Measurements from ENCODE around the gene DAB2.
"Not testable (repeated sequence)": the region's sequence is repeated elsewhere in the genome, so short reads cannot be mapped to it uniquely, and the experiment has no call there.

The DAB2 gene

DNA sequence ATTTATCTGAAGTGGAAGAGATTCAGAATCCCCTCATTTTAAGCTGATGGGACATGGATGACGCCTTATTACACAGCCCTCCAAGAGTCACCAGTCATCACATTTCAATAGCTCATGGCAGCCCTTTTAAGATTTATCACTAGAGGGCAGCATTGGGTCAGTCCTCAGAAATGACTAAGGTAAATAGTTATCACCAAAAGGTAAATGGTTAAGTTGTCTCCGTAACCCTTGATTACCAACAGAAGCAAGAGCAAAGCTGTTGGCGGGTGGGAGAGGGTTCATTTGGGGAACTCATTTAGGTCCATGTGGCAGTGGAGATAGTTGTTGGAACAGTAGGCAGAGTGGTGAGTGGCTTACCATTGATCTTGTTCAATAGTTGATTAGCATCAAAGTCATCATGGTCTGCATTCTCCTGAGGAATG lies 48.5 kb downstream of the DAB2 start:
- peak; percentile 55 for DNase-seq

DNA sequence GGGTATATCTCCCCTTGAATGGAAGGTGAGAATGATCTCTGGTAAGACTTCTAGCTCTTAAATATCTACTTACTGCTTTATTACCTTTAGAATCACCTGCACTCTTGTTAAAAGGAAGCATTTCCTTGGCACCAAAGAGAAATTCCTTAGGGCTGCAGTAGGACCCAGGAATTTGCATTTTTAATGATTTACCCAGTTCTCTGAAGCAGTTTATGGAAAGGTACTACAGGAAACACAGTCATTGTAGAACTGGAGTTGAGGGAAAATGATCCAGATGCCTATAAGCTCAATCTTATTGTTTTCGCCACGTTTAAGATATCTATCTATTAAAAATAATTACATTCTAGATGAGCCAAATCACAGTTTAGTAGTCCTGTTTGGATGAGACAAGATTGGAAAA lies 51.0 kb downstream of the DAB2 start:
- no peak for DNase-seq

DNA sequence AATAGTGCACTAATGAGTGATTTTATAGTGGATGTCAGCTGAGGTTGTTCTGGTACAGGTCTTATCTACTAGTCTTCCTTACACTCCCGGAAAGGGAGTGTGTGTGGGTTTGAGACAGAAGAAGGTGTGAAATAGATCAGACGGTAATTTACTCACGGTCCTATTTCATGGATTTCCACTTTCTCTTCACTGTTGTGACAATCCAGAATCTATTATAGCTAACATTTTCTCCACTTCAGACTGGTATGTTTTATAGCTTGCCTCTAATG lies 53.5 kb downstream of the DAB2 start:
- DNase-seq: no peak

DNA sequence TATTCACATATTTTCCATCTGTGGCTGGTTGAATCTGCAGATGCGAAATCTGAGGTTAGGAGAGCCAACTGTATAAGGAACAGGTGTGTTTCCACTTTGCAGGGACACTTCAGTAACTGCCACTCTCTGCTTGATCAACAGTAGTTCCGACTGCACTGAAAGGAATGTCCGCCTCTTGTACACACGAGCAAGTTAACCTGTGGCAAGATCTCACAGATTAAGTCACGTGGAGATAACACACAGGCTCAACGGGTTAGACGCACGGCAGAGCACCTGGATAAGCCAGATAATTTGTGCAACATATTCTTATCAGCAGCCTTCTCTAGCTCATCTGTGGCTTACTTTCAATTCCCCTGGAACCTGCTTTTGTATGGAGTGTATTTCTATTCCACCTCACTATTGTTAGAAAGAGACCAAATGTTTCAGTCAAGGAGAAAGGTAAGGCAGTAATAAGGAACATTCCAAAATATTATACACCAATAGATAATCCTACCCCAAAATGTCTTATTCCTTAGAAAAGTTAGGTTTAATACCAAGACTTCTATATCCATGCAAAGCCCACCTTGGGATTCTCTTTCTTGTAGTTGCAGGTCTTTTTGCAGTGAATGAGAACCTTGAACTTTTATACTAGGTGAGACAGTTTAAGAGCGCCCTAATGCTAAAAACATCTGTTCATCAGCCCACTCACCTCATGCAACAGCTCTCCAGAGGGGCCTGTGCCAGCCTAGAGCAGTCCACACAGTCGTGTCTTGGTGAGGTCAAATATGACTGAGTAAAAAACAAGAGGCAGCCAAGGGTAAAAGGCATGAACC lies 54.0 kb downstream of the DAB2 start:
- DNase-seq: no peak

DNA sequence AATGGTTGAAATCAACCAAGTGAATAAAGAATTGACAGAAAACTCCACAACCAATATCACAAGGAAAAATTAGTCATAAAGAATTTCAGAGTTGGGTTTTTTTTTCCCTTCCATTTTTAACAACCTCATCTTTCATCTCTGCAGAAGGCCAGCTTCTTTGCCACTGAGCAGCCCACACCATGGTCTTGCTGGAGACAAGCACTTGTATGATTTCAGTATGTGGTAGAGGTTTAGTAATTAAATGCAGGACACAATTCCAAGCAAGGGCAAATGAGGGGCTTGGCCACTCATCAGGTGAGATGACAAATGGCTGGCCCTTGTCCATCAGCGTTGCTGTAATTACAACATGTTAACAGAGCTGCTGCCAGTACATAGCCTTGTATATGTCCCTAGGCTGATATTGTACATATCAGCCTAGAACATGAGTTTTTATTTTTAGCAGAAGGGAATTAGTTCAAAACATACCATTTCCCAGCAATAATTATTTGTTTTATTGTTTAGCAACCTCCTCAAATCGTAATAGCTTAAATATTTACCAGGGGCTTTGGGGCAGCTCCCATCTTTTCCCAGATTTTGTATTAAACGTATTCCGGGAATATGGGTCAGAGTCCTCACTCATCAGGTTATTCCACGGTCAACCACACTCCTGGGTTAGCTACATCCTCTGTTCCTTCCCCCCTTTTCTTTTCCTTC lies 55.5 kb downstream of the DAB2 start:
- DNase-seq: peak; percentile 46

DNA sequence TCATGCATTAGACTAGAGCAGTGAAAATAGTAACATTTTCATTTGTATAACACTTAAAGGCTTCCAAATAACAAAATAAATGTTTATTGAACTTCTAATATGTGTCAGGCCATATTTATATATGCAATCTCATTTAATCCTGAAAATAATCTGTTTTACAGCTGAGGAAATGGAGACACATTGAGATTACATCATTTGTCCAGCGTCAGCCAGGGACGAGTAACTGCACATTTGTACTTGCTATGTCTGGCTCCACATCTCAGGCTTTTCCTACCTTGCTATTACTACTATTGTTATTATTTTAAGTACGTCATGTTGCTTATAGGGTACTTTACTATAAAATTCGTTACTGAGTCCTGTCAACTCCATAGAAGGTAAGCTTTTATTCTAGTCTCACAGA lies 56.7 kb downstream of the DAB2 start:
- no peak for DNase-seq

DNA sequence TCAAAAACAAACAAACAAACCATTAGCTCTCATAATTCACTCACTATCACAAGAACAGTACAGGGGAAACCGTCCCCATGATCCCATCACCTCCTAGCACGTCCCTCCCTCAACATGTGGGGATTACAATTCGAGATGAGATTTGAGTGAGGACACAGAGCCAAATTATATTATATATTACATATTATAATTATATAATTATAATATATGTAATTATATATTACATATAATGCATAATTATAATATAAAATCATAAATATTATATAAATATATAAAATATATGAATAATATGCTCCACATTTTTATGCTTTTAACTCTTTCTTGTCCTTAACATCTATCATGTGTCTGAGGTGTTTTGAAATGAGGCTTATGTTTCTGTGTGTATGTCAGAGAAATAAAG lies 57.1 kb downstream of the DAB2 start:
- no peak for DNase-seq

DNA sequence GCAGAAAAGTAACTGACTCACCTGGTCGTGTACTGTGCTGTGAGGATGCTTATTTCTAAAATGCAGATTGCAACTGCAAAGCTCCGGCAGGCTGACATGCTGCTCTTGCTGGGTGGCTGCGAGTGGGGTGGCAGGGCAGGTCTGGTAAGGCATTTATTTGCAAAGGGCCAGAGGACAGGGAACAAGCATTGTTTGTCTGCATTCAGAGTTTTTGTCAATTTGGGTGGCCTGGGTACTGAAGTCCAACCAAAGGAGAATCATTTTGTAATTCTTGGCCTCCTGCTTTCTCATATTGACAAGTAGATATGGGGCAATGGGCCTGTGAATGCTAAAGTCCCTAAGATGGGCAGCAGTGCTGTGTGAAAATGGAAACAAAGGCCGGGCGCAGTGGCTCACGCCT lies 60.4 kb downstream of the DAB2 start, which contains the start of gene C9:
TSS of gene C9 (minus strand) at position 129 of the 400 bp plus-strand sequence. CDS start at position 98, 31 bp downstream.
- DNase-seq: no peak

DNA sequence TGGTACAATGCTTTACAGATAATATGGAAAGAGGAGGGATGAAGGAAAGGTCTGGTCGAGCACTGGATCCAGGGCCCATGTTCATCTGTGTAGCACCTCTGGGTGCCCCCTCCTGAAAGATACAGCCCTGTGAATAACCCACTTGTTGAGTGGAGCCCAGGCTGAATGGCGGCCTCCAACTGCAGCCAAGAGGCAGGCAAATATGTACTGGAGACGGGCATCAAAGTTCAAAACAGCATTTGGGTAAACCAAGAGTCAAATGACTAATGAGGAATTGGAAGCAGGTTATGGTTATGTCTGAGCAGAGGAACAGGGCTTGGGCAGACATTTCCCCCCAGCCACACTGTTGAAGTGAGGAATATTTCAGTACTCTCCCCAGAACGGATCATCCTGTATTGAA lies 61.6 kb downstream of the DAB2 start:
- no peak for DNase-seq

DNA sequence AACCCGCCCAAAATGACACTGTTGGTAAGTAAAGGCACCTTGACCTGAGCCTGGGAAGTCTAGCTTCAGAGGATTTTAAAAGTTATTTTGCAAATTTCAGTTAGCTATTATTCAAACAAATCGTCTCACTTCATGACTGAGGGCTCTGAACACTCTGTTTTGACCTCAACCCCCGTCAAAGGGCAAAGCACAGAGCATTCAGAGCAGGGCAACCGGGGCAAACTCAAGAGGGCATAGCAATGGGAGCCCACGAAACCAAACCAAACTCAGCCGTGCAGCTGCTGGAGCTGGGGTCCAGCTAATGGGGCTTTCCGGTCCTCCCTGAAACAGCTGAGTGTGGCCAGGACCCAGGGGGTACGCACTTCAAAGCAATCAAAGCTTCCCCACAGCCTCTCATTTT lies 62.1 kb downstream of the DAB2 start:
- DNase-seq: no peak

DNA sequence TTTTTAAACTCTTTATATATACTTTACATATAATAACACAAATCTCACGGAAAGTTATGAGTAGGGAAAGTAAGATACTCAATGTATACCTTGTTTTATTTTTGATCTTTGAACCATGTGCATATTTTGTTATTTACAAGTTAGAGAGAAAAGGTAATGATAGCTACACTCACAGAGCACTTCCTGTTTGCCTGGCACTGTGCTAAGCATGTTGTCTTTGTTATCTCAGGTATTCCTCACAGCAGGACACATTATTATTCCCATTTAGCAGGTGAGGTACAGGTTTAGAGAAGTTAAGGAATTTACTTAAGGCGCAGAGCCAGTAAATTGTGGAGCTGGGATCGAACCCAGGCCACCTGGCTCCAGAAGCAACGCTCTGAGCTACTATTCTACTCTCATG lies 63.5 kb downstream of the DAB2 start:
- no peak for DNase-seq

DNA sequence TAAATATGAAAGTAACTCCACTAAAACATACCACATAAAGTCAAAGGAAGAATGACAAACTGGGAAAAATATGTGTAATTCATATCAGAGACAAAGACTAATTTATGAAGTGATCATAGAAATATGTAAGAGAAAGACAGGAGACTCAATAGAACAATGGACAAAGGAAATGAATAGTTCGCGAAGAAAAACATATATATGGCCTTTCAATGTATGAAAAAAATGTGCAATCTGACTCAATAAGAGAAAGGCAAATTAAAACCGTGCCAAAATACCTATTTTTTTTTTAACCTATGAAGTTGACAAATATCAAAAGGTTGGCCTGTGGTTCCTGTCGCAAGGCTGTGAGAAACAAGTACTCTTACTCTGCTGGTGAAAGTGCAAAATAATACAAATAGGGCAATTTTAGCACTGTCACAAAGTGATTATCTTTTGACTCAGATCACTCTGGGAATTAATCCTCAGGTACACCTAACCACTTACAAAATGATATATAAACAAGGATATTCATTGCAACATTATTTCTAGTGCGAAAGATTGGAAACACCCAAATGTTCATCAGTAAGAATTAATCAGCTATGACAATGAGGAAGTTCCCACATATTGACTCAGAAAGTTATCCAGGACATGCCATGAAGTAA lies 64.2 kb downstream of the DAB2 start:
- peak; percentile 37 for DNase-seq

DNA sequence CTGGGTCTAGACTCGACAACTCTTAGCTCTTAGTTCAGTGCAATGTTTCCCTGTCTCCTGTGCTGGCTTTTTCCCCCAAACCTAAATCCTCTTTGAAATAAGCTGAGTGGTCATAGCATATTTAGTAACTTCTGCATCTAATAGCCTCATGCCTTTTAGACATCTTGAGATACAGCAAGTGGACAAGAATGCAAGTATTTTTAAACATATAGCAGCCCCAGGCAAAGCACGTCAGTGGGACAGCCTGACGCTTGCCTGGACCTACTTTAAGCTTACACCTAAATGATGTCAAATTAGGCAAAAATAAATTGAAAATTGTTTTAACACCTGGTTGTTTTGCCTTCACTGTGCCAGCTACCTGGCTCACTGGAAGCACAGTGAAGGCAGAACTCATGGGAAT lies 68.5 kb downstream of the DAB2 start:
- DNase-seq: no peak

DNA sequence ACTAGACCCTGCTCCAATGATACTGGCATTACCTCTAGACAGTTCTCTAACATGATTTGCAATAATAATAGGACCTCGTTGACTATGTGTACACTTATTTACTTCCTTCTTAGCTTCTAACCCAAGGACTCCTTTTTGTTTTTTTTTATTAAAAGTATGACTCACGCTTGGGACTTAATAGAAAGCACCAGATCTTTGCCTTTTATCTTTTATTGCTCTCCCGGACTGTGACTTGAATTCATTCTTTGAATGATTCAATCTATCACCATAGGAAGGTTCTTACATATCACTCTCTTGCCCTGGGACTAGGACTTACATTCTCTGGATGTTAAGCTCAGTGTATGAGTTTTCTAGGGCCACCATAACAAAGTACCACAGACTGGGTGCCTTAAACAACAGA lies 69.5 kb downstream of the DAB2 start:
- DNase-seq: no peak

DNA sequence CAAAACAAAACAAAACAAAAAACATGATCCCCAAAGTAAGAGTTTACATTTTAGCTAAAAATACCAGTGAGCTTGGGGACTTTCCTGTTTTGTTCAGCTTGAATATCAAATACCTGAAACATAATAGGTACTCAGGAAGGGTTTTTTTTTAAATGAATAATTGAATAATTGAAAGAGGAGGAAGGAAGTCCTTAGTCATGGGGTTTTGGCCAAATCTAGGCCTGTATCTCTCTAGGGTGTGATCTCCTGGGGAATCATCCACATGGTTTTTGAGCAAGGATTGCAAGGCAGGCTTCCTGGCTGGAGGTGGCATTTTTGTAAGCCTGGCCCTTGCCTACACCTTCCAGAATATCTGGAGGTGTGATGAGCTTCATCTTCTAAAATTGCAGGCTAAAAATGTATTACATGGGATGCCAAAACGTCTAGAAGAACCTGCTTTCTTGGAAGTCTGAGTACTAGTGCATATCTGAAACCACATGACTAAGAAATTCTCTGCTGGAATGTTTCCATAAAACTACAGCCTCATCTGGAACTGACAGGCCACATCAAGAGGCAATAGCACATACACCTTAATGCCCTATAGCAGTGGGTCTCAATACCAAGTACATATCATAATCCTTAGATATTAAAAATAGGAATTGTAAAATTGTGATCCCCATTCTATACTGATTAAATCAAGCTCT lies 70.9 kb downstream of the DAB2 start:
- DNase-seq: no peak

DNA sequence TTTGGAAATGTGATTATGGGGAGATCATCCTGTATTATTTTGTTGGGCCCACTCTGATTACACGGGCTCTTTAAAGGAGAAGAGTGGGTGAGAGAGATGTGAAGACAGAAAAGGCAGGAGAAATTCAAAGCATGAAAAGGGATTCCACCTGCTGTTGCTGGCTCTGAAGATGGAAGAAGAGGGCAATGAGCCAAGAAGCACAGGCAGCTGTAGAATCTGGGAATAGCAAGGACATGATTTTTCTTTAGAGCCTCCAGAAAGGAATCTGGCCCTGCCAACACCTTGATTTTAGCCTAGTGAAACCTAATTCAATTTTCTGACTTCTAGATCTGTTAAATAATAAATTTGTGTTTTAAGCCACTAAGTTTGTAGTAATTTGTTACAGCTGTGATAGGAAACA lies 71.8 kb downstream of the DAB2 start:
- no peak for DNase-seq

DNA sequence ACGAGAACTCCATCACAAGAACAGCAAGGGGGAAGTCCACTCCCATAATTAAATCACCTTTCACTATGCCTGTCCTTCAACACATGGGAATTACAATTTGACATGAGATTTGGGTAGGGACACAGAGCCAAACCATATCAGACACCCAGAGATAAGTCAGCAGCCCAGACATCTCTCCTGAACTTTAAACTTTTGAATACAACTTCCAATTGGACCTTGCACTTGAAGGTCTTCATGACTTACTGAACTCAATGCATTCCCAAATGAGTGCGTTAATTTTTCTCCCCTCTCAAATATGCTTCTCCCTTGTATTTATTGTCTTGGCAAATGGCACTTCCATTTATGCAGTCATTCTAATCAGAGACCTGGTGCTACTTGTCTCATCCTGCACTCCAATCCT lies 72.6 kb downstream of the DAB2 start:
- DNase-seq: no peak

DNA sequence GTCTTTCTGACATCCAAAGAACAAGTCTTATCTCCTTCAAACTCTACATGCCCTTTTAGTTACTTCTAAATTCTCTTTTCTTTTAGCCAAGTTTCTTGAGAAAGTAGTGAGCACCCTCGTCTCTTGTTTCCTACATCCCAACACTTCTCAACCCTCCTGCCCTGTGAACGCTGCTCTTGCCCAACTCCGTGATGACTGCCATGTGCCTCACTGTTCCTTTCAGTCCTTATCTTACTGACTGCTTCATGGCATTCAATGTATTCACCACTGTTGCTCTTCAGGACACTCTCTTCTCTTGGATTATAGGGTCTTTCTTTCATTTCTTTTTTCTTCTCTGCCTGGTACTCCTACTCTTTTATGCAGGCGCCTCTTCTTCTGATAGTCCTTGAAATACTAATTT lies 75.3 kb downstream of the DAB2 start:
- DNase-seq: no peak

DNA sequence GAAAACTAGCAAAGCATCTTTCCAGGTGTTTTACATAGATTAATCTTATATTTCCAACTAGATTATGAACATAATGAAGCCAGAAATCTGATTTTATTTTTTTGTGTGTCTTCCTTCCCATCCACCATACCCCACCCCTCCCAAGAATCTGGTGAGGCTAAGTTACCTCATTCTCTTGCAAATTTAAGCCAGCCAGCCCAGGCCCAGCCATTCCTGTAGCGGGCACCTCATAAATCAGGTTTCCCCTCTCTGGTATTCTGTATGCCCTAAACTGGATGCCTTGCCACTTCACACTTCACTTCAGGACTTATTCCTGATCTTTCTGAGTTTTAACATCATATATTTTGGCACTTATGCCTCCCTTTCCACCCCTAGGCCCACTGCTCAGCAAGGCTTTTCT lies 82.3 kb downstream of the DAB2 start:
- DNase-seq: no peak

DNA sequence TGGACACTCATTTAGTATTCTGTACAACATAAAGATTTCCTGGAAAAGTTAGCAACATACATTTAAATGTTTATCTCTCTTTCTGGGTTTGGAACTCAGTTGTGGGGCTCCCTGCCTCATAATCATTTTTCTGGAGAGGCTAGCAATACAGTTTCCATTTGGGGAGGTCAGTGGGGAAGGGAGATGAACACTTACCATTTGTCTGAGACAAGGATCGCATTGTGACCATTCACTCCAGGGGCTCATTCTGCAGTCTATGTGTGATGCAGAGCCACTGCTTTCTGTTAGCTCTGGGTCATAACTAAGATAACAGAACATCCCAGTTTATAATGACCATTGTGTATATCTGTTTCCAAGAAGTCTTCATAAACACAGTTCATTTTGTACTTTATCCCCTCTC lies 82.9 kb downstream of the DAB2 start:
- DNase-seq: no peak

DNA sequence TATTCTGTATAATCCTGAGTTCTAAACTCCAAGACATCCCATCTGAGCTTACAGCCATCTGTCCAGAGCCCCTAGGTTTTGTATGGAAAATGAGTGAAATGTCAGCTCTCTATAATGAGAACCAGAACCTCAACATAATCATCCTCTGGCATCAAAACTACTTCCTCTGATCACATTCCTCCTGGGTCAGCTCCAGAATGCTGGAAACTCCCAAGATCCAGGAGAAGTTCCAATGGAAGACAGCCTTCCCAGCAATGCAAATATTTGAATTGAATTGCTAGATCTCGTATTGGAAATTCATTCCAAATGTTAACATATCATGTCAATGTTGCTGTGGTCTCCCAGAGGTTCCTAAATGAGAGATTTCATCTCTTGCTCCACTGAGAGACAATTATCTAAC lies 84.3 kb downstream of the DAB2 start:
- peak; percentile 57 for DNase-seq

DNA sequence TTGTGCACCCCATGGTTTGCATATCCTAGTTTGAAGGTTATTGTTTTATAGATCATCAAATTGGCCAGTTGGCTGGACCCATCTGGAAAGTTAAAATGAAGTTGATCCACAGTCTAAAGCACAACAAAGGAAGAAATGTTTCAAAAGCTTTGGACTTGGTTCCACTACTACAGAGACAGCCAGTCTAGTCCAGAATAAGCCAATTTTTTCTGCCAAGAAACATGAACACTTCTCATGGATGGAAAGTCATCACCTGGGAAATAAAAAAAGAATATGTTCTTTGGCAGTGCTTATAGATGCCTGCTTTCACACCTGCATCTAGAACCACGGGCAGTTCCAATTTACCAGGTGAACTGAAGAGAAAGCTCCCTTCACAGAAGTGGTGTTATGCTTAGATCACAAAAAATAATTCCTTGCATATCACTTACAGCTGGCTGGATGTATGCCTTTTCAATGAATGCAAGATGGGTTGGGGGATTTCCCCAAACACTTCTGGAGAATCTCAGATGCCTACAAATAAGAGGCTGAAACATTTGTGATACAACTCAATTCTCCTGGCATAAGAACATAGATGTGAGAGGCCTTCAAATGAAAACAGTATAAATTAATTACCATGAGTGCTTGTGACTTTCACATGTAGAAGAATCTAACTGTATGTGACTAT lies 87.4 kb downstream of the DAB2 start:
- DNase-seq: no peak

DNA sequence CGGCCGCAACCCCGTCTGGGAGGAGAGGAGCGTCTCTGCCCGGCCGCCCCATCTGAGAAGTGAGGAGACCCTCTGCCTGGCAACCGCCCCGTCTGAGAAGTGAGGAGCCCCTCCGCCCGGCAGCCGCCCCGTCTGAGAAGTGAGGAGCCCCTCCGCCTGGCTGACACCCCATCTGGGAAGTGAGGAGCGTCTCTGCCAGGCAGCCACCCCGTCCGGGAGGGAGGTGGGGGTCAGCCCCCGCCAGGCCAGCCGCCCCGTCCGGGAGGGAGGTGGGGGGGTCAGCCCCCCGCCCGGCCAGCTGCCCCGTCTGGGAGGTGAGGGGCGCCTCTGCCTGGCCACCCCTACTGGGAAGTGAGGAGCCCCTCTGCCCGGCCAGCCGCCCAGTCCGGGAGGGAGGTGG lies 90.5 kb downstream of the DAB2 start:
- DNase-seq: not testable (repeated sequence)

Data from fibroblast of upper back skin (primary cell).